ENCODE measurements around the gene PUM1. TPM values are rescaled to one million over a fixed set of nuclear protein-coding genes. Genes with fewer than 3 reads are reported as not detected.

The PUM1 gene
- total and polyA plus RNA-seq, 4 donors = 18.1 to 49.2 (median 30.2) TPM

- TF ChIP-seq REST (IDR thresholded peaks at IDR 0.05) (no peak), GABPA (IDR thresholded peaks at IDR 0.05 in 1 of 2, conservative IDR thresholded peaks at IDR 0.05 in 1 of 2) (no peak), FOXA2 (IDR thresholded peaks at IDR 0.05) (no peak), YY1 (IDR thresholded peaks at IDR 0.05) (no peak)
- TF ChIP-seq, protein P1, sequence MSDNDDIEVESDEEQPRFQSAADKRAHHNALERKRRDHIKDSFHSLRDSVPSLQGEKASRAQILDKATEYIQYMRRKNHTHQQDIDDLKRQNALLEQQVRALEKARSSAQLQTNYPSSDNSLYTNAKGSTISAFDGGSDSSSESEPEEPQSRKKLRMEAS (IDR thresholded peaks at IDR 0.05) = no peak
Observed at GRCh38 chr1:31108861-31109260, 43.3 kb upstream of the PUM1 start (continued).

DNA sequence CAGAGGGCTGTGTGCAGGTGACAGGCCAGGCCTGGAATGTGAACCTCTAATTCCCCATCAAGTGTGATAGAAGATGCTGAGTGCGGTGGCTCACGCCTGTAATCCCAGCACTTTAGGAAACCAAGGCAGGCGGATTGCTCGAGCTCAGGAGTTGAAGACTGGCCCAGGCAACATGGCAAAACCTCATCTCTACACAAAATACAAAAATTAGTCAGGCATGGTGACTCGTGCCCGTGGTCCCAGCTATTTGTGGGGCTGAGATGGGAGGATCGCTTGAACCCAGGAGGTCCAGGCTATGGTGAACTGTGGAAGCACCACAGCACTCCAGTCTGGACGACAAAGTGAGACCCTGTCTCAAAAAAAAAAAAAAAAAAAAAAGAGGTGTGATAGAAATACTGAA is 40.1 kb upstream of the PUM1 start:
- no peaks in the 10 kb centered on the region for H3K36me3 ChIP-seq (ENCODE audit: control insufficient read depth in 4 of 4, insufficient read depth in 3 of 4, low read depth in 1 of 4, low read length in 3 of 4)
- peaks cover 0 to 9% (median 7%) of the 10 kb centered on the region in 4 donors for H3K4me1 ChIP-seq (ENCODE audit: control insufficient read depth in 4 of 4, insufficient read depth in 4 of 4, low read length in 3 of 4)
- TF ChIP-seq NR2F2 (IDR thresholded peaks at IDR 0.05) = no peak
- no peak for TF ChIP-seq FOXA2 (IDR thresholded peaks at IDR 0.05)
- no peak for TF ChIP-seq ZBTB33 (IDR thresholded peaks at IDR 0.05)
- no peak for TF ChIP-seq EGR1 (IDR thresholded peaks at IDR 0.05; ENCODE audit: low read depth in 2 of 2)
- no peak for TF ChIP-seq CTCF (IDR thresholded peaks at IDR 0.05; ENCODE audit: low read depth, low read length, missing input control)
- TF ChIP-seq TAF1 (conservative IDR thresholded peaks at IDR 0.05) = no peak
- TF ChIP-seq HNF4G (IDR thresholded peaks at IDR 0.05) = no peak
- no peak for TF ChIP-seq ATF3 (IDR thresholded peaks at IDR 0.05)
- TF ChIP-seq FOXA1 (IDR thresholded peaks at IDR 0.05) = no peak
- TF ChIP-seq RXRA (IDR thresholded peaks at IDR 0.05) = no peak
- H3K27ac ChIP-seq (ENCODE audit: low read depth in 1 of 2, low read length in 2 of 2) = no peak overlapping the region
- 94% methylated on average over 8 of the region's 8 CpGs for WGBS
- H3K27me3 ChIP-seq (ENCODE audit: control insufficient read depth in 4 of 4, insufficient read depth in 4 of 4, low read length in 3 of 4) = no peaks in the 10 kb centered on the region
- no peak for DNase-seq (ENCODE audit: low spot score)
- no peak overlapping the region for H3K9ac ChIP-seq (ENCODE audit: low read depth in 1 of 2, low read length in 2 of 2)
- no peaks in the 10 kb centered on the region for H3K9me3 ChIP-seq (ENCODE audit: control insufficient read depth in 4 of 4, low read length in 3 of 4)
- no peak overlapping the region for H3K4me3 ChIP-seq (ENCODE audit: low read depth in 1 of 3, low read length in 3 of 3)
